ENCODE data around the gene HADH.
A peak's percentile ranks its signal among the peaks of the same experiment; 100 is the strongest.

Gene HADH

DNA sequence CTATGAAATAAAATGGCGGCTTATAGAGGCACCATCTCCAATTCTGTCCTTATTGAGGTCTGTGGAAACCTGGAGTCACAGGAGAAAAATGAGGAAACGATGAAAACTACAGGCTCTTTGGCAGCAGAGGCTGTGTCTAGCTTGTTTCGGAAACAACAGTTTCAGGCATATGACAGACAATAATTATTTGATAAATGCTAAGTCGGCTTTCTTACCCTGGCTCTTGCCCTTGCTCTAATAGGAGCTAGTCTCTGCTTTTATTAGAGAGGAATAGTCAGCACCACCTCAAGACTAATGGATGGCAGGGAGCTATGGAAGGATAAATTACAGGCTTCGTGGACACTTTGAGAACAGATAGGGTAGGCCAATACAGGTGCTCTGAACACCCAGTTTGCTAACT is 24.3 kb downstream of the HADH start:
- no peak for TF ChIP-seq CTCF (IDR thresholded peaks at IDR 0.05; ENCODE audit: borderline replicate concordance, control extremely low read depth, extremely low read depth, insufficient read depth, missing control alignments)
- DNase-seq (ENCODE audit: low spot score): no peak
- in situ Hi-C loops (cut with MboI; ENCODE audit: low sequenced_read_pairs, unreplicated experiment): no loop called here

- in situ Hi-C loops (cut with MboI; ENCODE audit: low sequenced_read_pairs, unreplicated experiment): no loop called here
- DNase-seq (ENCODE audit: low spot score): peak; percentile 73
- peak; percentile 83 for TF ChIP-seq CTCF (IDR thresholded peaks at IDR 0.05; ENCODE audit: borderline replicate concordance, control extremely low read depth, extremely low read depth, insufficient read depth, missing control alignments)
These were observed 28.6 kb downstream of the HADH start for GRCh38 chr4:108018040-108018883.

GRCh38 chr4:108018884-108019187 is 29.1 kb downstream of the HADH start:
- TF ChIP-seq CTCF (IDR thresholded peaks at IDR 0.05; ENCODE audit: borderline replicate concordance, control extremely low read depth, extremely low read depth, insufficient read depth, missing control alignments): no peak
- in situ Hi-C loops (cut with MboI; ENCODE audit: low sequenced_read_pairs, unreplicated experiment): no loop called here
- no peak for DNase-seq (ENCODE audit: low spot score)

GRCh38 chr4:108024085-108024877 is 34.6 kb downstream of the HADH start:
- in situ Hi-C loops (cut with MboI; ENCODE audit: low sequenced_read_pairs, unreplicated experiment): loop anchor here (10.0 kb wide), 2 partner anchors 151 to 551 kb away; no protein-coding TSS in a partner anchor
- no peak for DNase-seq (ENCODE audit: low spot score)
- TF ChIP-seq CTCF (IDR thresholded peaks at IDR 0.05; ENCODE audit: borderline replicate concordance, control extremely low read depth, extremely low read depth, insufficient read depth, missing control alignments): no peak

DNA sequence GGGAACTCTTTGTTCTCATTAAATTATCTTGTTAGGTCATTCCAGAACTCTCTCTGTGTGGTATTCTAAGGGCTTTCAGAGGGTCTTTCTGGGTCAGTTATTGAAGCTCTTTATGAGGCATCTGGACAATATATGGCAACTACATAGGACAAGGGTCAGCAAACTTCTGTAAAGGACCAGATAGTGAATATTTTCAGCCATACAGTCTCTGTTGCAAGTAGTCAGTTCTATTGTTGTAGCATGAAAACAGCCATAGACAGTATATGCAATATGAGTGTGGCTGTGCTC is 35.1 kb downstream of the HADH start:
- no peak for DNase-seq (ENCODE audit: low spot score)
- in situ Hi-C loops (cut with MboI; ENCODE audit: low sequenced_read_pairs, unreplicated experiment): loop anchor here (10.0 kb wide), 2 partner anchors 150 to 550 kb away; no protein-coding TSS in a partner anchor
- no peak for TF ChIP-seq CTCF (IDR thresholded peaks at IDR 0.05; ENCODE audit: borderline replicate concordance, control extremely low read depth, extremely low read depth, insufficient read depth, missing control alignments)

GRCh38 chr4:108029016-108029720 is 39.5 kb downstream of the HADH start:
- DNase-seq (ENCODE audit: low spot score): no peak
- in situ Hi-C loops (cut with MboI; ENCODE audit: low sequenced_read_pairs, unreplicated experiment): loop anchor here (10.0 kb wide), 2 partner anchors 146 to 546 kb away; no protein-coding TSS in a partner anchor
- no peak for TF ChIP-seq CTCF (IDR thresholded peaks at IDR 0.05; ENCODE audit: borderline replicate concordance, control extremely low read depth, extremely low read depth, insufficient read depth, missing control alignments)
